Measurements from ENCODE around the gene CHRNB4.
A peak's percentile ranks its signal among the peaks of the same experiment; 100 is the strongest.

CHRNB4 gene

DNA sequence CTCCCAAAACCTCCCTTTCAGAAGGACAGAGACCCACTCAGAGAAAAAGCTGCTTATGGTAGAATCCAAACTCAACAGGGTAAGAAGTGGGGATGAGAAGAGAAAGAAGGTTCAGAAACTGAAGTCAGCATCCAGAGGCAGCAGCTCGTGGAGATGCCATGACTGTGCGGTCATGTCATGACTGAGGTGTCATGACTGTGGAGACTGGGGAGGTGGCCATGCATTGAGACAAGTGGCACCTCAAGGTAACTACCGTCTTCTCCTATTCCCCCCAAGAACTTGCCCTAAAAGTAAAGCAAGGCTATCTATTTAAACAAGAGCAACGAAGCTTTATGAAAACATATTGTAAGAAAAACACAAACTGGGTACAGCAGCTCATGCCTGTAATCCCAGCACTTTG lies 35.3 kb downstream of the CHRNB4 start:
- TF ChIP-seq ZFX (IDR thresholded peaks at IDR 0.05) = no peak
- TF ChIP-seq, protein P1, sequence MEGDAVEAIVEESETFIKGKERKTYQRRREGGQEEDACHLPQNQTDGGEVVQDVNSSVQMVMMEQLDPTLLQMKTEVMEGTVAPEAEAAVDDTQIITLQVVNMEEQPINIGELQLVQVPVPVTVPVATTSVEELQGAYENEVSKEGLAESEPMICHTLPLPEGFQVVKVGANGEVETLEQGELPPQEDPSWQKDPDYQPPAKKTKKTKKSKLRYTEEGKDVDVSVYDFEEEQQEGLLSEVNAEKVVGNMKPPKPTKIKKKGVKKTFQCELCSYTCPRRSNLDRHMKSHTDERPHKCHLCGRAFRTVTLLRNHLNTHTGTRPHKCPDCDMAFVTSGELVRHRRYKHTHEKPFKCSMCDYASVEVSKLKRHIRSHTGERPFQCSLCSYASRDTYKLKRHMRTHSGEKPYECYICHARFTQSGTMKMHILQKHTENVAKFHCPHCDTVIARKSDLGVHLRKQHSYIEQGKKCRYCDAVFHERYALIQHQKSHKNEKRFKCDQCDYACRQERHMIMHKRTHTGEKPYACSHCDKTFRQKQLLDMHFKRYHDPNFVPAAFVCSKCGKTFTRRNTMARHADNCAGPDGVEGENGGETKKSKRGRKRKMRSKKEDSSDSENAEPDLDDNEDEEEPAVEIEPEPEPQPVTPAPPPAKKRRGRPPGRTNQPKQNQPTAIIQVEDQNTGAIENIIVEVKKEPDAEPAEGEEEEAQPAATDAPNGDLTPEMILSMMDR (conservative IDR thresholded peaks at IDR 0.05) = no peak
- H3K27ac ChIP-seq = no peak overlapping the region

DNA sequence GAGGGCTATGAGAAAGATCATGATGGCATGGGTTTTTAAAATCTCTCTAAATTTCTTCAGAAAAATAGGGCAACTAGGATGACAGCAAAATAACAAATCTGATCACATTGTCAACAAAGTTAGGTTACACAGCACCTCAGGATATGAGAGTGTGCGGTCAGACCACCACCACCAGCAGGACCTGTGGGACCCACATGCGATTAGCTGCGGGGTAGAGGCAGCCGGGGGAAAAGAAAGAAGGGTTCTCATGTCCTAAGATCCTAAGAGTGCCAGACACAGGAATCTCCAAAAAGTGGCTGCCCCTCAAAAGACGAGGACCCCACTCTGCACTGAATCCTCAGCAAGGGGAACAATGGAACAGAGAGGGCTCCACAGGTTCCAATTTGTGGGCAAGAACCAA lies 35.8 kb downstream of the CHRNB4 start:
- TF ChIP-seq, protein P1 (conservative IDR thresholded peaks at IDR 0.05) = no peak
- no peak for TF ChIP-seq ZFX (IDR thresholded peaks at IDR 0.05)
- no peak overlapping the region for H3K27ac ChIP-seq

DNA sequence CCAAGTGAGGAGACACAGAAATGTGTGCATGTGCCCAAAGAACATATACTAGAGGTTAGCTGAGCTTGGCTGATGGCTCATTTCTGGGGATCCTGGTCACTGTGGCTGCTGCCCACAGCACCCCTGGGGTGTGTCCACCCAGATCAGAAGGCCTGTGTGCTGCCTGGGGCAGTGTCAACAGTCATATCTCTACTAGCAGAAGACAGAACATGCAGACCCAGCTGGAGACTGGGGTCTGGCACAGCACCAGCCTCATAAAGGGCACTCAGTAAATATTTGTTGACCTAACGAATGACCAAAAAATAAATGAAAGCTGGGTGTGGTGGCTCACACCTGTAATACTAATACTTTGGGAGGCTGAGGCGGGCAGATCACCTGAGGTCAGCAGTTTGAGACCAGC lies 36.6 kb downstream of the CHRNB4 start:
- H3K27ac ChIP-seq = peak overlapping the region; percentile 13; the same call in 1 of the 2 replicates
- TF ChIP-seq ZFX (IDR thresholded peaks at IDR 0.05) = no peak
- TF ChIP-seq, protein P1 (conservative IDR thresholded peaks at IDR 0.05) = no peak

DNA sequence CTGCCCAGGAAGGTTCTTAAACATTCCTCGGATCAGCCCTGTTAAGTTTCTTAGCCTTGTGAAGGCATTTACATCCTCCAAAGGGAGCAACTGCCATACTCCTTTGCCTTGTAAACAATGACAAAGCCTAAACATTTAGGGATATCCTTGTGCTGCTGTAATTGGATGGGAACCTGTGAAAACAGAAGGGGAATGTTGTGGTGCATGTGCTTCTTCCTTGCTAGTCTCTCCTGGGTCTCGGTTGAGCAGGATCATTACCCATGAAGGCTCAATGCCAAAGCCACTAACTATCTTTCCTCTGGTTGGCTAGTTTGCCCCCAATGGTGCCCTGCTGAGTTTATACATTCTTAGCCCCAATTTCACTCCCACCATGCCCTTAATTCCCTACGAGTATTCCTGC lies 37.5 kb downstream of the CHRNB4 start:
- H3K27ac ChIP-seq = peak overlapping the region; percentile 13; the same call in 1 of the 2 replicates
- no peak for TF ChIP-seq ZFX (IDR thresholded peaks at IDR 0.05)
- TF ChIP-seq, protein P1 (conservative IDR thresholded peaks at IDR 0.05) = no peak

DNA sequence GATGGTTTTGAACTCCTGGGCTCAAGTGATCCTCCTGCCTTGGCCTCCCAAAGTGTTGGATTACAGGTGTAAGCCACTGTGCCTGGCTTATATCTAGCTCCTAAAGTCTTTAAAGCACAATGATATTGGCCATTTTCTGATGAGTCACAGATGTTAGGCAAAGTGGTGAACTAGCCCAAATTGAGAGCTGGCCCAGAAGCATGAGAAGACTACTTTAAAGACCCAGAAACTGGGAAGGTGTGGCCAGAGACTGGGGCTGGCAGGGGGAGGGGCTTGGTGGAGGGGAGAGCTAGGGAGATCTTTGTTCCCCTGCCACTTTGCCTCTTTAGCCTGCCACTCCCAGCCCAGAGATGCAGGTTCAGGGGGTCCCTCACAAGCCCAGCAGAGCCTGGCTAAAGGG lies 41.8 kb downstream of the CHRNB4 start:
- TF ChIP-seq ZFX (IDR thresholded peaks at IDR 0.05) = no peak
- TF ChIP-seq, protein P1 (conservative IDR thresholded peaks at IDR 0.05) = no peak
- H3K27ac ChIP-seq = no peak overlapping the region

DNA sequence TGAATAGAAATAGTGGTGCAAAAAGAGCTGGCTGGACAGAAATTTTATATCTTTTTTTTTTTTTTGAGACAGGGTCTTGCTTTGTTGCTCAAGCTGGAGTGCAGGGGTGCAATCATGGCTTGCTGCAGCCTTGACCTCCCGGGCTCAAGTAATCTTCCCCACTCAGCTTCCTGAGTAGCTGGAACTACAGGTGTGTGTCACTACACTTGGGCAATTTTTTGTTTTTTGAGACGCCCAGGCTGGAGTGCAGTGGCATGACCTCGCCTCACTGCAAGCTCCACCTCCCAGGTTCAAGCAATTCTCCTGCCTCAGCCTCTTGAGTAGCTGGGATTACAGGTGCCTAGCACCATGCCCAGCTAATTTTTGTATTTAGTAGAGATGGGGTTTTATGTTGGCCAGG lies 42.7 kb downstream of the CHRNB4 start:
- TF ChIP-seq, protein P1 (conservative IDR thresholded peaks at IDR 0.05) = no peak
- TF ChIP-seq ZFX (IDR thresholded peaks at IDR 0.05) = no peak
- no peak overlapping the region for H3K27ac ChIP-seq

DNA sequence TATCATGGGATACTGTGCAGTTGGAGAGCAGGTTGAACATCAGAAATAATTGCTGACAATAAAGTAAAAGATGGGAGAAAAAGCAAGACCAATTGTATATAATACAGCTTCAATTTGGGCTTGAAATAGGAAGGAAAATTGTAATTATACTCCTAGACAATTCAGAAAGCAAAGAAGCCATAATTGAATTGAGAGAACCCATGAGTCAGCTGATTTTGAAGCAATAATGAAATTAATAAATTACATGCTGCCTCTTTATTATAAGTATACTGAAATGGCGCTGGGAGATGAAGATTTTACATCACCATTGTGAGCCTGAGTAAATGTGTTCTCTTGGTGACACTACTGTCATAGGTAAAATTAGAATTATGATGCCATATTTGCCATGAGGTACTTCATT lies 43.4 kb downstream of the CHRNB4 start:
- H3K27ac ChIP-seq = no peak overlapping the region
- TF ChIP-seq, protein P1 (conservative IDR thresholded peaks at IDR 0.05) = no peak
- no peak for TF ChIP-seq ZFX (IDR thresholded peaks at IDR 0.05)
